ENCODE results near the gene BPIFB2. TPM values are rescaled to one million over a fixed set of nuclear protein-coding genes. Genes with fewer than 3 reads are reported as not detected.

BPIFB2 gene
- polyA plus RNA-seq, 1 of the 3 experiments (the other 2 are of a cell fraction): not detected

DNA sequence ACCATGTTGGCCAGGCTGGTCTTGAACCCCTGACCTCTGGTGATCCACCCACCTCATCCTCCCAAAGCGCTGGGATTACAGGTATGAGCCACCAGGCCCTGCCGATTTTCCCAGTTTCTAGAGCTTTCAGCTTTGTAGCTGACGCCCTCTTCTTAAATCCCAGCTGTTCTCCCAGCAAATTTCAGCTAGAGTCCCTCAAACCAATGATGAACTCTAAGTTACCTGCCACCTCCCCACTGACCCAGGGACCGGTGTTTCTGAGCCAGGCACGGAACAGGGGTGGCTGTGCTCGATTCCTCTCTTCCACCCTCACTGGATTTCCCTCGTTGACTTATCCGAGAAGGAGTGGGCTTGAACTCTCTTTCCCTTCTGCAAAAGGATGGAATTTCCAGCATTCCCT lies 42.4 kb upstream of the BPIFB2 start (continued):
- TF ChIP-seq, protein P1, sequence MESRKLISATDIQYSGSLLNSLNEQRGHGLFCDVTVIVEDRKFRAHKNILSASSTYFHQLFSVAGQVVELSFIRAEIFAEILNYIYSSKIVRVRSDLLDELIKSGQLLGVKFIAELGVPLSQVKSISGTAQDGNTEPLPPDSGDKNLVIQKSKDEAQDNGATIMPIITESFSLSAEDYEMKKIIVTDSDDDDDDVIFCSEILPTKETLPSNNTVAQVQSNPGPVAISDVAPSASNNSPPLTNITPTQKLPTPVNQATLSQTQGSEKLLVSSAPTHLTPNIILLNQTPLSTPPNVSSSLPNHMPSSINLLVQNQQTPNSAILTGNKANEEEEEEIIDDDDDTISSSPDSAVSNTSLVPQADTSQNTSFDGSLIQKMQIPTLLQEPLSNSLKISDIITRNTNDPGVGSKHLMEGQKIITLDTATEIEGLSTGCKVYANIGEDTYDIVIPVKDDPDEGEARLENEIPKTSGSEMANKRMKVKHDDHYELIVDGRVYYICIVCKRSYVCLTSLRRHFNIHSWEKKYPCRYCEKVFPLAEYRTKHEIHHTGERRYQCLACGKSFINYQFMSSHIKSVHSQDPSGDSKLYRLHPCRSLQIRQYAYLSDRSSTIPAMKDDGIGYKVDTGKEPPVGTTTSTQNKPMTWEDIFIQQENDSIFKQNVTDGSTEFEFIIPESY (IDR thresholded peaks at IDR 0.05; ENCODE audit: borderline replicate concordance, low read depth): no peak
- TF ChIP-seq EZH2phosphoT487 (IDR thresholded peaks at IDR 0.05; ENCODE audit: borderline replicate concordance, low read depth) (no peak), JUND (IDR thresholded peaks at IDR 0.05) (no peak), TEAD4 (IDR thresholded peaks at IDR 0.05; ENCODE audit: borderline replicate concordance, insufficient read depth) (no peak), RCOR1 (IDR thresholded peaks at IDR 0.05; ENCODE audit: low read length) (no peak), TAF1 (IDR thresholded peaks at IDR 0.05; ENCODE audit: borderline replicate concordance, low read depth, low read length) (no peak)
- TF ChIP-seq, protein P2, sequence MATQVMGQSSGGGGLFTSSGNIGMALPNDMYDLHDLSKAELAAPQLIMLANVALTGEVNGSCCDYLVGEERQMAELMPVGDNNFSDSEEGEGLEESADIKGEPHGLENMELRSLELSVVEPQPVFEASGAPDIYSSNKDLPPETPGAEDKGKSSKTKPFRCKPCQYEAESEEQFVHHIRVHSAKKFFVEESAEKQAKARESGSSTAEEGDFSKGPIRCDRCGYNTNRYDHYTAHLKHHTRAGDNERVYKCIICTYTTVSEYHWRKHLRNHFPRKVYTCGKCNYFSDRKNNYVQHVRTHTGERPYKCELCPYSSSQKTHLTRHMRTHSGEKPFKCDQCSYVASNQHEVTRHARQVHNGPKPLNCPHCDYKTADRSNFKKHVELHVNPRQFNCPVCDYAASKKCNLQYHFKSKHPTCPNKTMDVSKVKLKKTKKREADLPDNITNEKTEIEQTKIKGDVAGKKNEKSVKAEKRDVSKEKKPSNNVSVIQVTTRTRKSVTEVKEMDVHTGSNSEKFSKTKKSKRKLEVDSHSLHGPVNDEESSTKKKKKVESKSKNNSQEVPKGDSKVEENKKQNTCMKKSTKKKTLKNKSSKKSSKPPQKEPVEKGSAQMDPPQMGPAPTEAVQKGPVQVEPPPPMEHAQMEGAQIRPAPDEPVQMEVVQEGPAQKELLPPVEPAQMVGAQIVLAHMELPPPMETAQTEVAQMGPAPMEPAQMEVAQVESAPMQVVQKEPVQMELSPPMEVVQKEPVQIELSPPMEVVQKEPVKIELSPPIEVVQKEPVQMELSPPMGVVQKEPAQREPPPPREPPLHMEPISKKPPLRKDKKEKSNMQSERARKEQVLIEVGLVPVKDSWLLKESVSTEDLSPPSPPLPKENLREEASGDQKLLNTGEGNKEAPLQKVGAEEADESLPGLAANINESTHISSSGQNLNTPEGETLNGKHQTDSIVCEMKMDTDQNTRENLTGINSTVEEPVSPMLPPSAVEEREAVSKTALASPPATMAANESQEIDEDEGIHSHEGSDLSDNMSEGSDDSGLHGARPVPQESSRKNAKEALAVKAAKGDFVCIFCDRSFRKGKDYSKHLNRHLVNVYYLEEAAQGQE (IDR thresholded peaks at IDR 0.05; ENCODE audit: low read depth, low read length): no peak

DNA sequence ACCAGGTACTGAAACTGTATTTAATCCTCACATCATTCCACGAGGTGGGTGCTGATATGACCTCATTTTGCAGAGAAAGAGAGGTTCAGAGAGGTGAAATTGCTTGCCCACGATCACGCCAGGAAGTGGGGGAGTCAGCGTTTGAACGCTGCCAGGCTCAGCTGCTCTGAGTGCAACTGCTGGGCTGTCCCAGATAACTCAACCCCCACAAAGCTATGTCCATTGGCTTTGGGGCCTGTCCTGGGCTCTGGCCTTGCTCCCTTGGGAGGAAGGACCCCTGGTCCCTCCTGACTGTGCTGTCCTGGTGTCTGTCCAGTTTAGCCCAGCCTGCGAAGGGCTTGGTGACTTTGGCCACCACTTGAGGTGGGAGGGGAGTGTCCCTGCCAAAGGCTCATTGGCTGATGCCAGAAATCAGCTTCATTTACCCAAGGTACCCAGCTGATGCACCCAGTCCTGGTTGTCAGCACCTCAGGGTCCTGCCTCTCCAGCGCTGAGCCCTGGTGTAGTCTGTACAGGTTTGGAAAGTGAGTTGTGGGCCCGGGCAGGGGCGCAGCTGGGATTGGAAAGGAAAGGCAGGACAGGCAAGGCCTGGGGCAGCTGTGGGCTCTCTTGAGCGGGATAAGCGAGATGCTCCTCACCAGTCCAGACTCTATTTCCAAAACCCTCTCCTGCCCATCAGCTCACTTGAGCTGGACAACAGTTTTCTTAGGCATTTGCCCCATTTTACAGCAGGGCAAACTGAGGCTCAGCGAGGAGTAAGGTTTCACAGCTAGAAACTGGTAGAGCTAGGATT lies 41.7 kb upstream of the BPIFB2 start:
- Histone ChIP-seq H3K36me3 (replicated peaks in 1 of 2; ENCODE audit: control insufficient read depth in 1 of 2, insufficient read depth in 2 of 2, low read length in 1 of 2) (no peaks in the 10 kb centered on the region), H3K4me1 (ENCODE audit: control insufficient read depth in 1 of 2, insufficient read depth in 2 of 2, low read depth in 1 of 2, low read length in 1 of 2) (no peaks in the 10 kb centered on the region), H3K27me3 (ENCODE audit: insufficient read depth) (peaks cover 39% of the 10 kb centered on the region), H3K27ac (ENCODE audit: low read depth in 2 of 2, low read length in 1 of 2) (no peak overlapping the region), H3K4me2 (no peak overlapping the region), H3K79me2 (ENCODE audit: insufficient read depth) (no peaks in the 10 kb centered on the region), H3K9me2 (no peaks in the 10 kb centered on the region), H2AFZ (ENCODE audit: low read depth) (no peak overlapping the region), H3K9me3 (no peaks in the 10 kb centered on the region), H3F3A (replicated peaks; ENCODE audit: insufficient read depth) (no peaks in the 10 kb centered on the region), H3K4me3 (ENCODE audit: low read depth in 2 of 2, low read length in 1 of 2) (no peak overlapping the region), H3K9ac (no peak overlapping the region), H4K20me1 (ENCODE audit: insufficient read depth) (no peaks in the 10 kb centered on the region)
- peak; percentile 4 for DNase-seq
- 28% methylated on average over 11 of the region's 12 CpGs for WGBS (ENCODE audit: low lambda C conversion rate)
- ChIA-PET CTCF (interaction anchor here (0.8 kb wide), 1 partner anchor 20 kb away, joined by 4 read pairs; no protein-coding TSS in a partner anchor), POLR2A (no interaction called here)
- no peak for TF ChIP-seq EP300 (IDR thresholded peaks at IDR 0.05; ENCODE audit: borderline replicate concordance in 1 of 2, low read depth in 1 of 2, low read length in 1 of 2)

Data from SK-N-SH (cell line).